GM12878 (cell line): ENCODE data around the gene NELL1. TPM values are rescaled to one million over a fixed set of nuclear protein-coding genes. Genes with fewer than 3 reads are reported as not detected.

ENCODE experiments used
- ATAC-seq: fragments of 200-7000 bp; cut with Tn5 transposase; 3 replicates; pipeline ENCODE4 v1.9.1; 2020; ENCODE audit warnings: mild to moderate bottlenecking, moderate library complexity
- BruUV-seq: library from RNA; stranded (reverse); fragments of 400-500 nt; replicated peaks from 2 replicates; lab custom pipeline; 2021; lab: Mats Ljungman, UMichigan
- CTCF ChIA-PET: fragments of 300-600 bp; sonication (Branson Sonifier 250); formaldehyde crosslinking; extraction: SDS; loops from one replicate; lab custom pipeline; 2021; ENCODE audit warnings: inconsistent platforms; lab: Yijun Ruan, JAX
- POLR2A ChIA-PET: fragments of 350-600 bp; formaldehyde crosslinking; extraction: SDS; loops from one replicate; lab custom pipeline; 2021; ENCODE audit warnings: inconsistent platforms; lab: Charles Lee
- RAD21 ChIA-PET: fragments of 300-600 bp; sonication (Branson Sonifier 250); formaldehyde crosslinking; loops from one replicate; lab custom pipeline; 2023; ENCODE audit warnings: antibody characterized with exemption; ENCODE audit not compliant: unreplicated experiment; lab: Charles Lee
- SMC1A ChIA-PET: fragments of 300-600 bp; sonication (Branson Sonifier 250); formaldehyde crosslinking; loops from one replicate; lab custom pipeline; 2023; ENCODE audit not compliant: unreplicated experiment, uncharacterized antibody; lab: Charles Lee
- DNase-seq: peaks from one replicate; pipeline ENCODE4 v3.0.0-alpha.2; 2011; ENCODE audit warnings: low read depth, low spot score
- FAIRE-seq: peaks from 3 replicates; lab custom pipeline; 2011; peaks lifted over from hg19 to GRCh38; lab: Jason Lieb, UNC
- H2AFZ ChIP-seq: 2 replicates; pipeline ENCODE4 v1.6.0; 2011; ENCODE audit warnings: low read depth, low read length, control low read depth; ENCODE audit not compliant: control insufficient read depth
- H3K27ac ChIP-seq: 2 replicates; pipeline ENCODE4 v1.5.1; 2011; ENCODE audit warnings: control low read depth; ENCODE audit not compliant: control insufficient read depth, insufficient read depth
- H3K27me3 ChIP-seq, 2 experiments: replicated peaks in 1 of 2; 2 replicates each; pipeline versions ENCODE4 v1.6.0 to v1.6.1; 2011; ENCODE audit warnings: low read length in 1 of 2; ENCODE audit not compliant: control insufficient read depth in 2 of 2, insufficient read depth in 2 of 2
- H3K36me3 ChIP-seq, 2 experiments: 2 replicates each; pipeline ENCODE4 v1.5.1; 2011; ENCODE audit warnings: low read length in 1 of 2; ENCODE audit not compliant: control insufficient read depth in 2 of 2, insufficient read depth in 2 of 2
- H3K4me1 ChIP-seq: 2 replicates; pipeline ENCODE4 v1.6.1; 2011; ENCODE audit warnings: mild to moderate bottlenecking, low read length, moderate library complexity, mixed read lengths; ENCODE audit not compliant: control insufficient read depth, insufficient read depth
- H3K4me2 ChIP-seq: 2 replicates; pipeline ENCODE4 v1.6.0; 2011; ENCODE audit warnings: control low read depth; ENCODE audit not compliant: control insufficient read depth, insufficient read depth
- H3K4me3 ChIP-seq: fragments of 200-600 bp; sonication (generic); 2 replicates; pipeline ENCODE4 v1.5.1; 2016
- H3K79me2 ChIP-seq: 2 replicates; pipeline ENCODE4 v1.6.0; 2011; ENCODE audit warnings: low read length; ENCODE audit not compliant: control insufficient read depth, insufficient read depth
- H3K9ac ChIP-seq: 2 replicates; pipeline ENCODE4 v1.8.0; 2011; ENCODE audit warnings: low read length, control low read depth, mixed read lengths; ENCODE audit not compliant: control insufficient read depth, insufficient read depth
- H3K9me3 ChIP-seq: replicated peaks from 3 replicates; pipeline ENCODE4 v1.5.1; 2011; ENCODE audit warnings: mild to moderate bottlenecking, low read length; ENCODE audit not compliant: control insufficient read depth, insufficient read depth
- H4K20me1 ChIP-seq: 2 replicates; pipeline ENCODE4 v1.6.0; 2011; ENCODE audit not compliant: control insufficient read depth, insufficient read depth
- BHLHE40 ChIP-seq, 2 experiments: fragments of 450-650 bp in 1 of 2; IDR thresholded peaks; 2 replicates each; pipeline ENCODE4 v1.6.1; 2011 to 2017; ENCODE audit warnings: low read depth in 2 of 2, borderline replicate concordance in 1 of 2, improper control_type of control experiment in 1 of 2, low read length in 1 of 2, mild to moderate bottlenecking in 1 of 2
- CBX5 ChIP-seq: sonication (generic); IDR thresholded peaks from 2 replicates; pipeline ENCODE4 v1.6.1; 2016; ENCODE audit warnings: low read depth, moderate library complexity, mild to moderate bottlenecking, inconsistent platforms
- CHD4 ChIP-seq: fragments of 200-600 bp; sonication (generic); IDR thresholded peaks from 2 replicates; pipeline ENCODE4 v1.6.1; 2016; ENCODE audit warnings: mild to moderate bottlenecking
- EED ChIP-seq: sonication (generic); IDR thresholded peaks from 2 replicates; pipeline ENCODE4 v1.6.1; 2016; ENCODE audit warnings: antibody characterized with exemption, low read depth
- EP300 ChIP-seq, 2 experiments: fragments of 150-350 bp in 1 of 2; IDR thresholded peaks; 2 replicates each; pipeline ENCODE4 v1.6.1; 2011 to 2012; ENCODE audit warnings: low read depth in 2 of 2, low read length in 2 of 2, borderline replicate concordance in 1 of 2, improper control_type of control experiment in 1 of 2, inconsistent platforms in 1 of 2; ENCODE audit not compliant: control insufficient read depth in 1 of 2
- ESRRA ChIP-seq: IDR thresholded peaks from 2 replicates; pipeline ENCODE4 v1.6.1; 2012; ENCODE audit warnings: mild to moderate bottlenecking, low read length, improper control_type of control experiment
- HDAC2 ChIP-seq: fragments of 200-600 bp; sonication (generic); IDR thresholded peaks from 2 replicates; pipeline ENCODE4 v1.6.1; 2017
- JUNB ChIP-seq: IDR thresholded peaks from 2 replicates; pipeline ENCODE4 v1.6.1; 2016; ENCODE audit warnings: antibody characterized with exemption, mild to moderate bottlenecking
- JUND ChIP-seq: IDR thresholded peaks from 2 replicates; pipeline ENCODE4 v1.6.1; 2012; ENCODE audit warnings: low read depth, mild to moderate bottlenecking, low read length, improper control_type of control experiment, moderate library complexity
- MEF2B ChIP-seq: fragments of 450-650 bp; IDR thresholded peaks from 2 replicates; pipeline ENCODE4 v1.6.1; 2018; ENCODE audit warnings: mild to moderate bottlenecking, moderate library complexity; ENCODE audit not compliant: partially characterized antibody, poor library complexity, severe bottlenecking
- MTA2 ChIP-seq: fragments of 450-650 bp; IDR thresholded peaks from 2 replicates; pipeline ENCODE4 v1.6.1; 2016; ENCODE audit warnings: low read depth, mild to moderate bottlenecking, moderate library complexity
- NR2C1 ChIP-seq: fragments of 450-650 bp; IDR thresholded peaks from 2 replicates; pipeline ENCODE4 v1.6.1; 2017; ENCODE audit warnings: antibody characterized with exemption, mild to moderate bottlenecking, moderate library complexity
- NRF1 ChIP-seq: conservative IDR thresholded peaks from 2 replicates; pipeline ENCODE4 v1.6.1; 2011; ENCODE audit warnings: mild to moderate bottlenecking, low read depth, low read length, improper control_type of control experiment
- POLR2AphosphoS5 ChIP-seq: IDR thresholded peaks from 2 replicates; pipeline ENCODE4 v1.6.1; 2011; ENCODE audit warnings: mild to moderate bottlenecking, low read length, inconsistent platforms
- SMAD5 ChIP-seq: IDR thresholded peaks from 2 replicates; pipeline ENCODE4 v1.6.1; 2016; ENCODE audit warnings: antibody characterized with exemption, low read depth
- SPI1 ChIP-seq: IDR thresholded peaks from 2 replicates; pipeline ENCODE4 v1.6.1; 2011; ENCODE audit warnings: low read depth, mild to moderate bottlenecking, low read length, moderate library complexity, borderline replicate concordance; ENCODE audit not compliant: insufficient read depth
- SREBF1 ChIP-seq: IDR thresholded peaks from 2 replicates; pipeline ENCODE4 v1.6.1; 2012; ENCODE audit warnings: mild to moderate bottlenecking, low read length
- STAT3 ChIP-seq: IDR thresholded peaks from 2 replicates; pipeline ENCODE4 v1.6.1; 2011; ENCODE audit warnings: low read depth, low read length, improper control_type of control experiment
- YBX1 ChIP-seq: fragments of 450-650 bp; IDR thresholded peaks from 2 replicates; pipeline ENCODE4 v1.6.1; 2016; ENCODE audit warnings: antibody characterized with exemption
- WGBS: methylation state at CpG from one replicate; pipeline ENCODE4 v1.1.6; 2016; ENCODE audit warnings: low lambda C conversion rate; ENCODE audit not compliant: insufficient replicate concordance, insufficient coverage; ENCODE audit errors: missing lambda C conversion rate; 5-methylcytosine and 5-hydroxymethylcytosine counted together
- in situ Hi-C: fragments of 300-500 bp; cut with MboI; formaldehyde crosslinking; loops from 9 replicates; pipeline ENCODE4 v1.14.3; 2018; ENCODE audit warnings: mixed read lengths
- intact Hi-C: fragments of 100-400 bp; cut with micrococcal nuclease; formaldehyde crosslinking; loops from one replicate; pipeline ENCODE4 v1.14.2; 2022; ENCODE audit not compliant: unreplicated experiment
- polyA plus RNA-seq, 11 experiments: library from polyadenylated mRNA; depleted of rRNA in 4 of 11; unstranded in 6 of 11; stranded (reverse) in 5 of 11; fragments of >200 nt; fragmentation: Nextera tagmentation in 4 of 11; fragmentation: Illumina TruSeq in 1 of 11; extraction: Ambion mirVana in 4 of 11; extraction: Trizol in 1 of 11; gene quantifications; 1 replicate in 1 of 11; 2 replicates in 10 of 11; pipeline versions ENCODE4 v1.2.1 to v1.2.3, GENCODE V29; 2011 to 2016; ENCODE audit warnings: inconsistent platforms in 2 of 11, missing spikeins in 2 of 11, low read depth in 1 of 11
- total RNA-seq, 4 experiments: library from RNA; depleted of rRNA in 3 of 4; stranded (reverse); fragments of >200 nt in 3 of 4; fragmentation: Illumina TruSeq in 1 of 4; extraction: Trizol in 1 of 4; gene quantifications; 2 replicates each; pipeline versions ENCODE4 v1.2.1 to v1.2.3, GENCODE V29; 2013 to 2021
- TF ChIP-seq, protein P1 (sequence below): IDR thresholded peaks from 2 replicates; pipeline ENCODE4 v1.6.1; 2012; ENCODE audit warnings: improper control_type of control experiment, low read depth, low read length; ENCODE audit not compliant: insufficient replicate concordance
- TF ChIP-seq, protein P2 (sequence below): IDR thresholded peaks from 2 replicates; pipeline ENCODE4 v1.6.1; 2012; ENCODE audit warnings: low read length, inconsistent platforms

NELL1 gene
- total and polyA plus RNA-seq, 10 of the 15 experiments (the other 5 are each of a cell fraction or from before 2014, with no cell fraction given) = 0.02 to 0.12 TPM; not detected in 8

DNA sequence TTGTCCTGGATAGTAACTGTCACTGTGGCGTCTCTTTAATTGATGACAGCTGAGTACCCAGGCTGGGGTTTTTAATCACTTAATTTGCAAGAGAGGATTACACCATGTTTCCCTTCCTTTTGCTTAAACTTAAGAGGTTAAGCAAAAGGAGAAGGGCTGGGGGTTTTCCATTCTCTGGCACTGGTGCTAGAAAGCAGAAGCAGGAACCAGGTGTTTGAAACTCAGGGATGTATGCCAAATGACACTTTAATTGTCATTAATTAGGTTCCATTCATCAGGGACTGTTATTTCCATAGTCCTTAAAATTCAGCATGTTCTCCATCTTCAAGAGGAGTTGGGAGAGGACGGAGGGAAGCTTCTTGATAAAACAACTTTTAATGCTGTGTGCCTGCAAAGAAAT lies 746.2 kb downstream of the NELL1 start:
- Histone ChIP-seq H3K9ac (no peak overlapping the region), H3K36me3 (no peaks in the 10 kb centered on the region), H3K9me3 (no peaks in the 10 kb centered on the region), H3K4me1 (no peaks in the 10 kb centered on the region), H2AFZ (no peak overlapping the region), H3K4me2 (no peak overlapping the region), H3K4me3 (no peak overlapping the region), H3K27me3 (no peaks in the 10 kb centered on the region), H3K79me2 (no peaks in the 10 kb centered on the region), H4K20me1 (no peaks in the 10 kb centered on the region), H3K27ac (no peak overlapping the region)
- no TSS peak for BruUV-seq
- intact Hi-C loops (no loop called here), in situ Hi-C loops (no loop called here)
- 0% methylated on average over 2 of the region's 2 CpGs for WGBS
- ATAC-seq (peak; percentile 62), DNase-seq (no peak), FAIRE-seq (no peak)
- SMC1A ChIA-PET = no interaction called here
- CTCF ChIA-PET = no interaction called here
- RAD21 ChIA-PET = no interaction called here
- POLR2A ChIA-PET = no interaction called here
- TF ChIP-seq SREBF1 (no peak), EP300 (IDR thresholded peaks at IDR 0.05; ENCODE audit: borderline replicate concordance in 1 of 2, control insufficient read depth in 1 of 2, low read depth in 2 of 2, low read length in 2 of 2) (no peak), BHLHE40 (IDR thresholded peaks at IDR 0.05; ENCODE audit: borderline replicate concordance in 1 of 2, low read depth in 2 of 2, low read length in 1 of 2) (no peak), MEF2B (no peak), ESRRA (no peak), EED (no peak), MTA2 (peak; percentile 65), SPI1 (peak; percentile 12; the same call in 1 of the 2 replicates), NR2C1 (no peak), CHD4 (no peak), STAT3 (no peak), POLR2AphosphoS5 (no peak), JUND (no peak), SMAD5 (no peak), JUNB (no peak), CBX5 (no peak), NRF1 (no peak), HDAC2 (no peak), YBX1 (no peak)
- TF ChIP-seq, protein P1, sequence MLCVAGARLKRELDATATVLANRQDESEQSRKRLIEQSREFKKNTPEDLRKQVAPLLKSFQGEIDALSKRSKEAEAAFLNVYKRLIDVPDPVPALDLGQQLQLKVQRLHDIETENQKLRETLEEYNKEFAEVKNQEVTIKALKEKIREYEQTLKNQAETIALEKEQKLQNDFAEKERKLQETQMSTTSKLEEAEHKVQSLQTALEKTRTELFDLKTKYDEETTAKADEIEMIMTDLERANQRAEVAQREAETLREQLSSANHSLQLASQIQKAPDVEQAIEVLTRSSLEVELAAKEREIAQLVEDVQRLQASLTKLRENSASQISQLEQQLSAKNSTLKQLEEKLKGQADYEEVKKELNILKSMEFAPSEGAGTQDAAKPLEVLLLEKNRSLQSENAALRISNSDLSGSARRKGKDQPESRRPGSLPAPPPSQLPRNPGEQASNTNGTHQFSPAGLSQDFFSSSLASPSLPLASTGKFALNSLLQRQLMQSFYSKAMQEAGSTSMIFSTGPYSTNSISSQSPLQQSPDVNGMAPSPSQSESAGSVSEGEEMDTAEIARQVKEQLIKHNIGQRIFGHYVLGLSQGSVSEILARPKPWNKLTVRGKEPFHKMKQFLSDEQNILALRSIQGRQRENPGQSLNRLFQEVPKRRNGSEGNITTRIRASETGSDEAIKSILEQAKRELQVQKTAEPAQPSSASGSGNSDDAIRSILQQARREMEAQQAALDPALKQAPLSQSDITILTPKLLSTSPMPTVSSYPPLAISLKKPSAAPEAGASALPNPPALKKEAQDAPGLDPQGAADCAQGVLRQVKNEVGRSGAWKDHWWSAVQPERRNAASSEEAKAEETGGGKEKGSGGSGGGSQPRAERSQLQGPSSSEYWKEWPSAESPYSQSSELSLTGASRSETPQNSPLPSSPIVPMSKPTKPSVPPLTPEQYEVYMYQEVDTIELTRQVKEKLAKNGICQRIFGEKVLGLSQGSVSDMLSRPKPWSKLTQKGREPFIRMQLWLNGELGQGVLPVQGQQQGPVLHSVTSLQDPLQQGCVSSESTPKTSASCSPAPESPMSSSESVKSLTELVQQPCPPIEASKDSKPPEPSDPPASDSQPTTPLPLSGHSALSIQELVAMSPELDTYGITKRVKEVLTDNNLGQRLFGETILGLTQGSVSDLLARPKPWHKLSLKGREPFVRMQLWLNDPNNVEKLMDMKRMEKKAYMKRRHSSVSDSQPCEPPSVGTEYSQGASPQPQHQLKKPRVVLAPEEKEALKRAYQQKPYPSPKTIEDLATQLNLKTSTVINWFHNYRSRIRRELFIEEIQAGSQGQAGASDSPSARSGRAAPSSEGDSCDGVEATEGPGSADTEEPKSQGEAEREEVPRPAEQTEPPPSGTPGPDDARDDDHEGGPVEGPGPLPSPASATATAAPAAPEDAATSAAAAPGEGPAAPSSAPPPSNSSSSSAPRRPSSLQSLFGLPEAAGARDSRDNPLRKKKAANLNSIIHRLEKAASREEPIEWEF = no peak
- TF ChIP-seq, protein P2, sequence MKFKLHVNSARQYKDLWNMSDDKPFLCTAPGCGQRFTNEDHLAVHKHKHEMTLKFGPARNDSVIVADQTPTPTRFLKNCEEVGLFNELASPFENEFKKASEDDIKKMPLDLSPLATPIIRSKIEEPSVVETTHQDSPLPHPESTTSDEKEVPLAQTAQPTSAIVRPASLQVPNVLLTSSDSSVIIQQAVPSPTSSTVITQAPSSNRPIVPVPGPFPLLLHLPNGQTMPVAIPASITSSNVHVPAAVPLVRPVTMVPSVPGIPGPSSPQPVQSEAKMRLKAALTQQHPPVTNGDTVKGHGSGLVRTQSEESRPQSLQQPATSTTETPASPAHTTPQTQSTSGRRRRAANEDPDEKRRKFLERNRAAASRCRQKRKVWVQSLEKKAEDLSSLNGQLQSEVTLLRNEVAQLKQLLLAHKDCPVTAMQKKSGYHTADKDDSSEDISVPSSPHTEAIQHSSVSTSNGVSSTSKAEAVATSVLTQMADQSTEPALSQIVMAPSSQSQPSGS = no peak
